ENCODE results near the gene CDH3. TPM values are rescaled to one million over a fixed set of nuclear protein-coding genes. Genes with fewer than 3 reads are reported as not detected.

The CDH3 gene
- 73.2 and 77.6 TPM in 2 replicates for total RNA-seq
- polyA plus RNA-seq: 62.4 and 77.4 TPM in 2 replicates

DNA sequence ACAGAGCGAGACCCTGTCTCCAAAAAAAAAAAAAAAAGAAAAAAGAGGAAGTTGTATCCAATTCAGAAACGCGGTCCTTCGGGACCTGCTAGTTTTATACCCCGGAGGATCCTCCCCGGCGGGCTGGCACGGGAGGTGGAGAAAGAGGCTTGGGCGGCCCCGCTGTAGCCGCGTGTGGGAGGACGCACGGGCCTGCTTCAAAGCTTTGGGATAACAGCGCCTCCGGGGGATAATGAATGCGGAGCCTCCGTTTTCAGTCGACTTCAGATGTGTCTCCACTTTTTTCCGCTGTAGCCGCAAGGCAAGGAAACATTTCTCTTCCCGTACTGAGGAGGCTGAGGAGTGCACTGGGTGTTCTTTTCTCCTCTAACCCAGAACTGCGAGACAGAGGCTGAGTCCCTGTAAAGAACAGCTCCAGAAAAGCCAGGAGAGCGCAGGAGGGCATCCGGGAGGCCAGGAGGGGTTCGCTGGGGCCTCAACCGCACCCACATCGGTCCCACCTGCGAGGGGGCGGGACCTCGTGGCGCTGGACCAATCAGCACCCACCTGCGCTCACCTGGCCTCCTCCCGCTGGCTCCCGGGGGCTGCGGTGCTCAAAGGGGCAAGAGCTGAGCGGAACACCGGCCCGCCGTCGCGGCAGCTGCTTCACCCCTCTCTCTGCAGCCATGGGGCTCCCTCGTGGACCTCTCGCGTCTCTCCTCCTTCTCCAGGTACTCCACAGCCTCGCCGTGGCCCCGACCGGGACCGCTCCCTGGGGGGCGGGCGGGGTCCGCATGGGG, at the start of gene CDH3:
CDH3 (plus strand) TSS at position 596 of the 779 bp plus-strand sequence; CDS start at position 666, 70 bp downstream.
- 2% methylated on average over 45 of the region's 53 CpGs for WGBS (ENCODE audit: low lambda C conversion rate, missing lambda C conversion rate)
- no peaks in the 10 kb centered on the region for H3K9me2 ChIP-seq (replicated peaks; ENCODE audit: insufficient read depth)
- peak within 1 kb of the TSS; percentile 85 for H3K4me2 ChIP-seq
- H3K36me3 ChIP-seq (replicated peaks; ENCODE audit: insufficient read depth, low read depth): no peaks in the 10 kb centered on the region
- peak; percentile 80 for DNase-seq (ENCODE audit: low spot score)
- peaks cover 13% of the 10 kb centered on the region for H3K27me3 ChIP-seq
- peak within 1 kb of the TSS; percentile 82 for H2AFZ ChIP-seq
- no peaks in the 10 kb centered on the region for H4K20me1 ChIP-seq (ENCODE audit: insufficient read depth, poor library complexity, severe bottlenecking)
- H3K4me1 ChIP-seq (ENCODE audit: insufficient read depth): peaks cover 45% of the 10 kb centered on the region
- H3K9me3 ChIP-seq (ENCODE audit: low read depth): no peaks in the 10 kb centered on the region
- TF ChIP-seq EZH2 (IDR thresholded peaks at IDR 0.05; ENCODE audit: borderline replicate concordance) (no peak), EZH2phosphoT487 (IDR thresholded peaks at IDR 0.05; ENCODE audit: low read depth, severe bottlenecking, unreplicated experiment) (no peak)
- TF ChIP-seq, protein P1, sequence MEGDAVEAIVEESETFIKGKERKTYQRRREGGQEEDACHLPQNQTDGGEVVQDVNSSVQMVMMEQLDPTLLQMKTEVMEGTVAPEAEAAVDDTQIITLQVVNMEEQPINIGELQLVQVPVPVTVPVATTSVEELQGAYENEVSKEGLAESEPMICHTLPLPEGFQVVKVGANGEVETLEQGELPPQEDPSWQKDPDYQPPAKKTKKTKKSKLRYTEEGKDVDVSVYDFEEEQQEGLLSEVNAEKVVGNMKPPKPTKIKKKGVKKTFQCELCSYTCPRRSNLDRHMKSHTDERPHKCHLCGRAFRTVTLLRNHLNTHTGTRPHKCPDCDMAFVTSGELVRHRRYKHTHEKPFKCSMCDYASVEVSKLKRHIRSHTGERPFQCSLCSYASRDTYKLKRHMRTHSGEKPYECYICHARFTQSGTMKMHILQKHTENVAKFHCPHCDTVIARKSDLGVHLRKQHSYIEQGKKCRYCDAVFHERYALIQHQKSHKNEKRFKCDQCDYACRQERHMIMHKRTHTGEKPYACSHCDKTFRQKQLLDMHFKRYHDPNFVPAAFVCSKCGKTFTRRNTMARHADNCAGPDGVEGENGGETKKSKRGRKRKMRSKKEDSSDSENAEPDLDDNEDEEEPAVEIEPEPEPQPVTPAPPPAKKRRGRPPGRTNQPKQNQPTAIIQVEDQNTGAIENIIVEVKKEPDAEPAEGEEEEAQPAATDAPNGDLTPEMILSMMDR (IDR thresholded peaks at IDR 0.05; ENCODE audit: poor library complexity): no peak
- H3K4me3 ChIP-seq: peak within 1 kb of the TSS; percentile 77
- peak within 1 kb of the TSS; percentile 91 for H3K27ac ChIP-seq
- H3K79me2 ChIP-seq: peaks cover 33% of the 10 kb centered on the region

DNA sequence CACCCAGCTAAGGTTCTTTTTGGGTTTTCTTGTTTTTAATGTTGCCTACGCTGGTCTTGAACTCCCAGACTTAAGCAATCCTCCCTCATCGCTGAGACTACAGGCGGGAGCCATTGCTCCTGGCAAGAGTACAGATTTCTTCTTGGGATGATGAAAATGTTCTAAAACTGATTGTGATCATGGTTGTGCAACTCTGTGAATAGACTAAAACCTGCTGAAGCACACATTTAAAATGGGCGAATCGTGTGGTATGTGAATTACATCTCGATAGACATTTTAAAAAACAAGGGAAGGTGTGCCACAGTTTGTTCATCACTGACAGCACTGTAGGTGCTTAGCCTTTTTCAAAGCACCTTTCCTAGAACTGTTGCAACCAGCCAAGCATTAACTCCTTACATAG, 48.8 kb upstream of the CDH3 start:
- Histone ChIP-seq H2AFZ (no peak overlapping the region), H3K9me3 (ENCODE audit: low read depth) (no peaks in the 10 kb centered on the region), H3K27ac (no peak overlapping the region), H3K9me2 (replicated peaks; ENCODE audit: insufficient read depth) (no peaks in the 10 kb centered on the region), H3K27me3 (no peaks in the 10 kb centered on the region), H3K4me3 (no peak overlapping the region), H3K36me3 (replicated peaks; ENCODE audit: insufficient read depth, low read depth) (no peaks in the 10 kb centered on the region), H3K79me2 (no peaks in the 10 kb centered on the region), H4K20me1 (ENCODE audit: insufficient read depth, poor library complexity, severe bottlenecking) (no peaks in the 10 kb centered on the region), H3K4me1 (ENCODE audit: insufficient read depth) (no peaks in the 10 kb centered on the region), H3K4me2 (no peak overlapping the region)
- TF ChIP-seq EZH2 (IDR thresholded peaks at IDR 0.05; ENCODE audit: borderline replicate concordance) (no peak), EZH2phosphoT487 (IDR thresholded peaks at IDR 0.05; ENCODE audit: low read depth, severe bottlenecking, unreplicated experiment) (no peak)
- TF ChIP-seq, protein P1 (IDR thresholded peaks at IDR 0.05; ENCODE audit: poor library complexity): no peak
- WGBS (ENCODE audit: low lambda C conversion rate, missing lambda C conversion rate): 93% methylated on average over 6 of the region's 6 CpGs
- no peak for DNase-seq (ENCODE audit: low spot score)

DNA sequence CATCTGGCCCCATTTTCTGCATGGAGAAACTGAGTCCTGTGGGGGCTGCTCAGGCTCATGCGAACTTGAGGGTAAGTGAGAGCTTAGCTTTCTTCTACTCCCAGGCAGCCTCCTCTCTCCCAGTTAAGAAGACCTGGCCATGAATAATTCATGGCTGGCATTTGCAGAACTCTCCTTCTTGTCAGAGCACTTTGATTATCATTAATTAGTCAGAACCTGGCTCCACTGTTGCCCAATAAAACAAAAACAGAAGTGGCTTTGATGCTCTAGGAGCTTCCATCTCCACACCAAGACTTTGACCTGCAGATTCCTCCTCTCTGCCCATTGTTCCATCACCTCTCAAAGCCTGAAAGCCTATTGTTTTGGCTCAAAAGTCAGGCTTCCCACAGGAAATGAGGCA, 45.5 kb upstream of the CDH3 start:
- Histone ChIP-seq H3K79me2 (no peaks in the 10 kb centered on the region), H3K27me3 (no peaks in the 10 kb centered on the region), H2AFZ (no peak overlapping the region), H3K9me2 (replicated peaks; ENCODE audit: insufficient read depth) (no peaks in the 10 kb centered on the region), H3K27ac (no peak overlapping the region), H4K20me1 (ENCODE audit: insufficient read depth, poor library complexity, severe bottlenecking) (no peaks in the 10 kb centered on the region), H3K9me3 (ENCODE audit: low read depth) (no peaks in the 10 kb centered on the region), H3K4me2 (no peak overlapping the region), H3K4me1 (ENCODE audit: insufficient read depth) (no peaks in the 10 kb centered on the region), H3K4me3 (no peak overlapping the region), H3K36me3 (replicated peaks; ENCODE audit: insufficient read depth, low read depth) (no peaks in the 10 kb centered on the region)
- no peak for DNase-seq (ENCODE audit: low spot score)
- WGBS (ENCODE audit: low lambda C conversion rate, missing lambda C conversion rate): 100% methylated on average over 1 of the region's 1 CpG
- TF ChIP-seq EZH2phosphoT487 (IDR thresholded peaks at IDR 0.05; ENCODE audit: low read depth, severe bottlenecking, unreplicated experiment): no peak
- TF ChIP-seq, protein P1 (IDR thresholded peaks at IDR 0.05; ENCODE audit: poor library complexity): no peak
- no peak for TF ChIP-seq EZH2 (IDR thresholded peaks at IDR 0.05; ENCODE audit: borderline replicate concordance)

All from hepatocyte (in vitro differentiated cells).